ENCODE data around the gene TTC33. TPM values are rescaled to one million over a fixed set of nuclear protein-coding genes. Genes with fewer than 3 reads are reported as not detected.
"Not testable (repeated sequence)": the region's sequence is repeated elsewhere in the genome, so short reads cannot be mapped to it uniquely, and the experiment has no call there.

Gene TTC33
- polyA plus RNA-seq, 1 experiment = 12.4 TPM

GRCh38 chr5:40652441-40653220, 103.1 kb downstream of the TTC33 start:
- no peaks in the 10 kb centered on the region for H3K27me3 ChIP-seq (ENCODE audit: control insufficient read depth, insufficient read depth, low read length)
- POLR2A ChIA-PET = no interaction called here
- H3K9me3 ChIP-seq (ENCODE audit: control insufficient read depth, insufficient read depth, low read length) = no peaks in the 10 kb centered on the region
- CTCF ChIA-PET = no interaction called here
- TF ChIP-seq CTCF (IDR thresholded peaks at IDR 0.05; ENCODE audit: low read depth, low read length) = no peak
- H3K4me3 ChIP-seq (ENCODE audit: low read depth, low read length) = no peak overlapping the region
- DNase-seq (ENCODE audit: low read depth, low spot score) = no peak
- H3K27ac ChIP-seq (ENCODE audit: low read depth, low read length) = no peak overlapping the region

GRCh38 chr5:40651201-40651600, 104.6 kb downstream of the TTC33 start:
- POLR2A ChIA-PET = no interaction called here
- no peak overlapping the region for H3K27ac ChIP-seq (ENCODE audit: low read depth, low read length)
- H3K27me3 ChIP-seq (ENCODE audit: control insufficient read depth, insufficient read depth, low read length) = no peaks in the 10 kb centered on the region
- H3K4me3 ChIP-seq (ENCODE audit: low read depth, low read length) = no peak overlapping the region
- no peak for DNase-seq (ENCODE audit: low read depth, low spot score)
- CTCF ChIA-PET = no interaction called here
- H3K9me3 ChIP-seq (ENCODE audit: control insufficient read depth, insufficient read depth, low read length) = no peaks in the 10 kb centered on the region
- no peak for TF ChIP-seq CTCF (IDR thresholded peaks at IDR 0.05; ENCODE audit: low read depth, low read length)

DNA sequence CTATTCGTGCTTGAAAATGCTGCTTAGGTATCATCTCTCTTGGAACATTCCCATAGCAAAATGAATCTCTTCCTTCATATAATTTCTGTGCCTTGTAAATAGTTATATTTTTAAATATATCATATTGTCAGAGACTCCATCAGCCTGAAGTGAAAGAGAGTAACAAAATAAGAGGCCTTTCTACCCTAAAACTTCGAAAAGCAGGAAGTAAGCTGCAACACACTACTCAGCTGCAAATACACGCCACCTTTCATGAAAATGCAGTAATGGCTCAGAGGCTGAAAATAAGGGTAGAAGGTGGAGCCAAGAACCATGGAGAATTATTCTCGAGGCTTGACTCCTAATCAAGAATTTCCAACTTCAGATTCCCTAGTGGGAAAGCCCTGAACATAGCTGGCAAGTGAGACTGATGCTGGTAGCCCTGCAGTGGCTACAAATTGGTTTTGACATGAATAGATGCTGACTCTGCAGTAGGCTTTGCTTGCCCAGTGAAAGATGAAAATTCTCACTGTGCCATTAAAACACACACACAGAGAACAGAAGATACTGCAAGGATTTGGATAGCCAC, 106.2 kb downstream of the TTC33 start:
- ChIA-PET POLR2A (no interaction called here), CTCF (no interaction called here)

DNA sequence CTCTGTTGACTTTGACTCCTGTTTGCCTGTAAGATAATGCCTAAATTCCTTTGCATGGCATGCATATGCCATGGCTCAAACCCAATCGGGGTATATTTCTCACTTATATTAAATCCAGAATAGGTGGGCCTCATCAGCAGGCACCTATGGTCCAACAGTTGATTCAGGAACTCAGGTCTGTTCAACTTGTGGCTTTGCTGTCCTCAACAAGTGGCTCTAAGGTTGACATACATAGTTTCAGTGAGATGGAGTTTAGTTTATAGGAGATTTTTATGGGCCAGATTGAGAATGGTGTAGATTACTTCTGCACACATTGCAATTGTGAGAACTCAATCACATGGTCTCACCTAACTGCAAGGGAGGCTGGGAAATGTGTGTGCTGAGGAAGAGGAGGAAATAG, 107.6 kb downstream of the TTC33 start:
- Histone ChIP-seq H3K27ac (ENCODE audit: low read depth, low read length) (no peak overlapping the region), H3K4me3 (ENCODE audit: low read depth, low read length) (no peak overlapping the region), H3K9me3 (ENCODE audit: control insufficient read depth, insufficient read depth, low read length) (no peaks in the 10 kb centered on the region), H3K27me3 (ENCODE audit: control insufficient read depth, insufficient read depth, low read length) (no peaks in the 10 kb centered on the region)
- DNase-seq (ENCODE audit: low read depth, low spot score) = no peak
- CTCF ChIA-PET = no interaction called here
- no peak for TF ChIP-seq CTCF (IDR thresholded peaks at IDR 0.05; ENCODE audit: low read depth, low read length)
- POLR2A ChIA-PET = no interaction called here

More for the DNA sequence above, 106.2 kb downstream of the TTC33 start:
- no peak for TF ChIP-seq CTCF (IDR thresholded peaks at IDR 0.05; ENCODE audit: low read depth, low read length)
- no peak for DNase-seq (ENCODE audit: low read depth, low spot score)
- H3K27ac ChIP-seq (ENCODE audit: low read depth, low read length) = no peak overlapping the region
- no peaks in the 10 kb centered on the region for H3K9me3 ChIP-seq (ENCODE audit: control insufficient read depth, insufficient read depth, low read length)
- no peaks in the 10 kb centered on the region for H3K27me3 ChIP-seq (ENCODE audit: control insufficient read depth, insufficient read depth, low read length)
- H3K4me3 ChIP-seq (ENCODE audit: low read depth, low read length) = no peak overlapping the region

DNA sequence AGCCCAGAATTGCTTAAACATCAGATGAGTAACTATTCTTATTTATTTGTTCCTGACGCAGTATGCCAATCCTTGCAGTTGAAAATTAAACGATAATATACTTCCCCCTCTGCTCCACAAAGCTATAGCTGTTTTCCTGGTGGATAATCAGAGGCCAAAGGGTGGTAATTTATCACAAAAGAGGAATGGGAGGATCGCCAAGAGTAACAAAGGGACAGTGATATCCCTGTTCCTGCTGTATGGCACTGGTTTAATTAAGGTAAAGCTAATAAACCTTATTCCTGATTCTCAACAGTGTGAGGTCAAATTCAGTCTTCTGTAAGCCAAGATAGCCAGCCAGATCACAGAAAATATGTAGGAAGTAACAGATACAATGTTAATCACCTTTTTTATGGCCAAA, 109.5 kb downstream of the TTC33 start:
- H3K27me3 ChIP-seq (ENCODE audit: control insufficient read depth, insufficient read depth, low read length) = no peaks in the 10 kb centered on the region
- no peaks in the 10 kb centered on the region for H3K9me3 ChIP-seq (ENCODE audit: control insufficient read depth, insufficient read depth, low read length)
- DNase-seq (ENCODE audit: low read depth, low spot score) = no peak
- no peak overlapping the region for H3K27ac ChIP-seq (ENCODE audit: low read depth, low read length)
- POLR2A ChIA-PET = no interaction called here
- no peak for TF ChIP-seq CTCF (IDR thresholded peaks at IDR 0.05; ENCODE audit: low read depth, low read length)
- CTCF ChIA-PET = no interaction called here
- no peak overlapping the region for H3K4me3 ChIP-seq (ENCODE audit: low read depth, low read length)

GRCh38 chr5:40639531-40639930, 116.2 kb downstream of the TTC33 start:
- POLR2A ChIA-PET = interaction anchor here (0.6 kb wide), 1 partner anchor 369 kb away, joined by 4 read pairs; no protein-coding TSS in a partner anchor
- H3K4me3 ChIP-seq (ENCODE audit: low read depth, low read length); H3K9me3 ChIP-seq (ENCODE audit: control insufficient read depth, insufficient read depth, low read length); H3K27ac ChIP-seq (ENCODE audit: low read depth, low read length); DNase-seq (ENCODE audit: low read depth, low spot score); CTCF ChIA-PET; H3K27me3 ChIP-seq (ENCODE audit: control insufficient read depth, insufficient read depth, low read length): not testable (repeated sequence)

Measured in AG04450 (cell line).